Measurements from ENCODE around the gene PLXND1.

PLXND1 gene

GRCh38 chr3:129564981-129565644 lies 41.4 kb downstream of the PLXND1 start:
- DNase-seq (ENCODE audit: low read depth in 3 of 3): no peak

- DNase-seq (ENCODE audit: low read depth in 3 of 3): no peak
Observed at GRCh38 chr3:129563850-129564535, 42.5 kb downstream of the PLXND1 start.

GRCh38 chr3:129563332-129563731 lies 43.1 kb downstream of the PLXND1 start:
- no peak for DNase-seq (ENCODE audit: low read depth in 3 of 3)

GRCh38 chr3:129562803-129563202 lies 43.7 kb downstream of the PLXND1 start:
- no peak for DNase-seq (ENCODE audit: low read depth in 3 of 3)

GRCh38 chr3:129561619-129562248 lies 44.7 kb downstream of the PLXND1 start:
- no peak for DNase-seq (ENCODE audit: low read depth in 3 of 3)

GRCh38 chr3:129560911-129561594 lies 45.4 kb downstream of the PLXND1 start:
- no peak for DNase-seq (ENCODE audit: low read depth in 3 of 3)

GRCh38 chr3:129560269-129560787 lies 46.1 kb downstream of the PLXND1 start:
- no peak for DNase-seq (ENCODE audit: low read depth in 3 of 3)

GRCh38 chr3:129559565-129560079 lies 46.9 kb downstream of the PLXND1 start:
- no peak for DNase-seq (ENCODE audit: low read depth in 3 of 3)

- DNase-seq (ENCODE audit: low read depth in 3 of 3): no peak
Observed at GRCh38 chr3:129558772-129559564, 47.5 kb downstream of the PLXND1 start.

GRCh38 chr3:129558081-129558771 lies 48.2 kb downstream of the PLXND1 start:
- DNase-seq (ENCODE audit: low read depth in 3 of 3): no peak

- DNase-seq (ENCODE audit: low read depth in 3 of 3): no peak
Observed at GRCh38 chr3:129557548-129557894, 49.0 kb downstream of the PLXND1 start.

GRCh38 chr3:129556890-129557547 lies 49.5 kb downstream of the PLXND1 start:
- DNase-seq (ENCODE audit: low read depth in 3 of 3): no peak

- no peak for DNase-seq (ENCODE audit: low read depth in 3 of 3)
Observed at GRCh38 chr3:129556358-129556695, 50.1 kb downstream of the PLXND1 start.

GRCh38 chr3:129555616-129556357 lies 50.7 kb downstream of the PLXND1 start:
- no peak for DNase-seq (ENCODE audit: low read depth in 3 of 3)

GRCh38 chr3:129555153-129555550 lies 51.3 kb downstream of the PLXND1 start:
- DNase-seq (ENCODE audit: low read depth in 3 of 3): no peak

- no peak for DNase-seq (ENCODE audit: low read depth in 3 of 3)
Observed at GRCh38 chr3:129554356-129555152, 51.9 kb downstream of the PLXND1 start.

GRCh38 chr3:129553719-129554118 lies 52.8 kb downstream of the PLXND1 start:
- DNase-seq (ENCODE audit: low read depth in 3 of 3): no peak

GRCh38 chr3:129553171-129553570 lies 53.3 kb downstream of the PLXND1 start:
- DNase-seq (ENCODE audit: low read depth in 3 of 3): no peak

Measured in stimulated activated CD4-positive, alpha-beta T cell treated with anti-CD3 and anti-CD28 coated beads, TNF-alpha, amount 100 ng/mL, for 48 hours (primary cell).